H1 (cell line): ENCODE measurements around the gene RECK. TPM values are rescaled to one million over a fixed set of nuclear protein-coding genes. Genes with fewer than 3 reads are reported as not detected.

Experiments
- CTBP2 ChIP-seq: IDR thresholded peaks from 2 replicates; pipeline ENCODE4 v1.7.0; 2011; ENCODE audit warnings: borderline replicate concordance, mild to moderate bottlenecking, moderate library complexity, mixed read lengths, low read length; ENCODE audit not compliant: insufficient read depth, insufficient read length
- KDM1A ChIP-seq: fragments of 200-600, 300-600 bp; sonication (generic); IDR thresholded peaks from 2 replicates; pipeline ENCODE4 v1.7.1; 2016; ENCODE audit warnings: mild to moderate bottlenecking, low read length, borderline replicate concordance
- polyA plus RNA-seq, 7 experiments: library from polyadenylated mRNA; depleted of rRNA in 3 of 7; stranded (reverse) in 5 of 7; unstranded in 2 of 7; fragments of >200 nt in 5 of 7; fragments of 200-250 nt in 2 of 7; gene quantifications; 1 replicate in 5 of 7; 2 replicates in 1 of 7; 4 replicates in 1 of 7; pipeline versions ENCODE4 v1.2.1 to v1.2.3, GENCODE V29; 2011 to 2013; ENCODE audit warnings: missing spikeins in 2 of 7, mixed read lengths in 2 of 7
- total RNA-seq: library from RNA; stranded (reverse); fragmentation: NEBNext Ultra II Directional; extraction: Animal tissue kit (Norgen Biotek cat#: 25700); gene quantifications from 2 replicates; pipeline ENCODE4 v1.2.1, GENCODE V29; 2021
- TF ChIP-seq, protein P1 (sequence below): fragments of 300-600 bp; sonication (generic); IDR thresholded peaks from 2 replicates; pipeline ENCODE4 v1.7.1; 2012; ENCODE audit warnings: low read length, moderate library complexity, mild to moderate bottlenecking, inconsistent platforms; ENCODE audit not compliant: insufficient replicate concordance
- TF ChIP-seq, protein P2 (sequence below), 3 experiments: IDR thresholded peaks; 1 replicate in 2 of 3; 2 replicates in 1 of 3; pipeline versions ENCODE4 v1.5.1 to v1.6.1; 2011; ENCODE audit warnings: low read length in 3 of 3, mild to moderate bottlenecking in 3 of 3, inconsistent platforms in 2 of 3, low read depth in 1 of 3, moderate library complexity in 1 of 3; ENCODE audit not compliant: insufficient read depth in 1 of 3; ENCODE audit errors: control extremely low read depth in 1 of 3
- TF ChIP-seq, protein P3 (sequence below): IDR thresholded peaks from 2 replicates; pipeline ENCODE4 v1.6.1; 2011; ENCODE audit warnings: low read depth, mild to moderate bottlenecking, low read length; ENCODE audit not compliant: insufficient read depth

Gene RECK
- total and polyA plus RNA-seq, 2 of the 8 experiments (the other 6 are each of a cell fraction or from before 2014, with no cell fraction given): 5.4 to 9.8 TPM

DNA sequence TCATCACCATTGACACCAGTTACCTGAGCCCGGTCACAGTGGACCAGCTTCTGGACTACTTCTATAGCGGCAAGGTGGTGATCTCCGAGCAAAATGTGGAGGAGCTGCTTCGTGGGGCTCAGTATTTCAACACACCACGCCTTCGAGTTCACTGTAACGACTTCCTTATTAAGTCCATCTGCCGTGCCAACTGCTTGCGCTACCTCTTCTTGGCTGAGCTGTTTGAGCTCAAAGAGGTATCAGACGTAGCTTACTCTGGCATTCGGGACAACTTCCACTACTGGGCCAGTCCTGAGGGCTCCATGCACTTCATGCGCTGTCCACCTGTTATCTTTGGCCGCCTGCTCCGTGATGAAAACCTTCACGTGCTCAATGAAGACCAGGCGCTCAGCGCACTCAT lies 133.0 kb downstream of the RECK start (continued):
- TF ChIP-seq, protein P1, sequence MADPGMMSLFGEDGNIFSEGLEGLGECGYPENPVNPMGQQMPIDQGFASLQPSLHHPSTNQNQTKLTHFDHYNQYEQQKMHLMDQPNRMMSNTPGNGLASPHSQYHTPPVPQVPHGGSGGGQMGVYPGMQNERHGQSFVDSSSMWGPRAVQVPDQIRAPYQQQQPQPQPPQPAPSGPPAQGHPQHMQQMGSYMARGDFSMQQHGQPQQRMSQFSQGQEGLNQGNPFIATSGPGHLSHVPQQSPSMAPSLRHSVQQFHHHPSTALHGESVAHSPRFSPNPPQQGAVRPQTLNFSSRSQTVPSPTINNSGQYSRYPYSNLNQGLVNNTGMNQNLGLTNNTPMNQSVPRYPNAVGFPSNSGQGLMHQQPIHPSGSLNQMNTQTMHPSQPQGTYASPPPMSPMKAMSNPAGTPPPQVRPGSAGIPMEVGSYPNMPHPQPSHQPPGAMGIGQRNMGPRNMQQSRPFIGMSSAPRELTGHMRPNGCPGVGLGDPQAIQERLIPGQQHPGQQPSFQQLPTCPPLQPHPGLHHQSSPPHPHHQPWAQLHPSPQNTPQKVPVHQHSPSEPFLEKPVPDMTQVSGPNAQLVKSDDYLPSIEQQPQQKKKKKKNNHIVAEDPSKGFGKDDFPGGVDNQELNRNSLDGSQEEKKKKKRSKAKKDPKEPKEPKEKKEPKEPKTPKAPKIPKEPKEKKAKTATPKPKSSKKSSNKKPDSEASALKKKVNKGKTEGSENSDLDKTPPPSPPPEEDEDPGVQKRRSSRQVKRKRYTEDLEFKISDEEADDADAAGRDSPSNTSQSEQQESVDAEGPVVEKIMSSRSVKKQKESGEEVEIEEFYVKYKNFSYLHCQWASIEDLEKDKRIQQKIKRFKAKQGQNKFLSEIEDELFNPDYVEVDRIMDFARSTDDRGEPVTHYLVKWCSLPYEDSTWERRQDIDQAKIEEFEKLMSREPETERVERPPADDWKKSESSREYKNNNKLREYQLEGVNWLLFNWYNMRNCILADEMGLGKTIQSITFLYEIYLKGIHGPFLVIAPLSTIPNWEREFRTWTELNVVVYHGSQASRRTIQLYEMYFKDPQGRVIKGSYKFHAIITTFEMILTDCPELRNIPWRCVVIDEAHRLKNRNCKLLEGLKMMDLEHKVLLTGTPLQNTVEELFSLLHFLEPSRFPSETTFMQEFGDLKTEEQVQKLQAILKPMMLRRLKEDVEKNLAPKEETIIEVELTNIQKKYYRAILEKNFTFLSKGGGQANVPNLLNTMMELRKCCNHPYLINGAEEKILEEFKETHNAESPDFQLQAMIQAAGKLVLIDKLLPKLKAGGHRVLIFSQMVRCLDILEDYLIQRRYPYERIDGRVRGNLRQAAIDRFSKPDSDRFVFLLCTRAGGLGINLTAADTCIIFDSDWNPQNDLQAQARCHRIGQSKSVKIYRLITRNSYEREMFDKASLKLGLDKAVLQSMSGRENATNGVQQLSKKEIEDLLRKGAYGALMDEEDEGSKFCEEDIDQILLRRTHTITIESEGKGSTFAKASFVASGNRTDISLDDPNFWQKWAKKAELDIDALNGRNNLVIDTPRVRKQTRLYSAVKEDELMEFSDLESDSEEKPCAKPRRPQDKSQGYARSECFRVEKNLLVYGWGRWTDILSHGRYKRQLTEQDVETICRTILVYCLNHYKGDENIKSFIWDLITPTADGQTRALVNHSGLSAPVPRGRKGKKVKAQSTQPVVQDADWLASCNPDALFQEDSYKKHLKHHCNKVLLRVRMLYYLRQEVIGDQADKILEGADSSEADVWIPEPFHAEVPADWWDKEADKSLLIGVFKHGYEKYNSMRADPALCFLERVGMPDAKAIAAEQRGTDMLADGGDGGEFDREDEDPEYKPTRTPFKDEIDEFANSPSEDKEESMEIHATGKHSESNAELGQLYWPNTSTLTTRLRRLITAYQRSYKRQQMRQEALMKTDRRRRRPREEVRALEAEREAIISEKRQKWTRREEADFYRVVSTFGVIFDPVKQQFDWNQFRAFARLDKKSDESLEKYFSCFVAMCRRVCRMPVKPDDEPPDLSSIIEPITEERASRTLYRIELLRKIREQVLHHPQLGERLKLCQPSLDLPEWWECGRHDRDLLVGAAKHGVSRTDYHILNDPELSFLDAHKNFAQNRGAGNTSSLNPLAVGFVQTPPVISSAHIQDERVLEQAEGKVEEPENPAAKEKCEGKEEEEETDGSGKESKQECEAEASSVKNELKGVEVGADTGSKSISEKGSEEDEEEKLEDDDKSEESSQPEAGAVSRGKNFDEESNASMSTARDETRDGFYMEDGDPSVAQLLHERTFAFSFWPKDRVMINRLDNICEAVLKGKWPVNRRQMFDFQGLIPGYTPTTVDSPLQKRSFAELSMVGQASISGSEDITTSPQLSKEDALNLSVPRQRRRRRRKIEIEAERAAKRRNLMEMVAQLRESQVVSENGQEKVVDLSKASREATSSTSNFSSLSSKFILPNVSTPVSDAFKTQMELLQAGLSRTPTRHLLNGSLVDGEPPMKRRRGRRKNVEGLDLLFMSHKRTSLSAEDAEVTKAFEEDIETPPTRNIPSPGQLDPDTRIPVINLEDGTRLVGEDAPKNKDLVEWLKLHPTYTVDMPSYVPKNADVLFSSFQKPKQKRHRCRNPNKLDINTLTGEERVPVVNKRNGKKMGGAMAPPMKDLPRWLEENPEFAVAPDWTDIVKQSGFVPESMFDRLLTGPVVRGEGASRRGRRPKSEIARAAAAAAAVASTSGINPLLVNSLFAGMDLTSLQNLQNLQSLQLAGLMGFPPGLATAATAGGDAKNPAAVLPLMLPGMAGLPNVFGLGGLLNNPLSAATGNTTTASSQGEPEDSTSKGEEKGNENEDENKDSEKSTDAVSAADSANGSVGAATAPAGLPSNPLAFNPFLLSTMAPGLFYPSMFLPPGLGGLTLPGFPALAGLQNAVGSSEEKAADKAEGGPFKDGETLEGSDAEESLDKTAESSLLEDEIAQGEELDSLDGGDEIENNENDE: no peak
- TF ChIP-seq, protein P2, sequence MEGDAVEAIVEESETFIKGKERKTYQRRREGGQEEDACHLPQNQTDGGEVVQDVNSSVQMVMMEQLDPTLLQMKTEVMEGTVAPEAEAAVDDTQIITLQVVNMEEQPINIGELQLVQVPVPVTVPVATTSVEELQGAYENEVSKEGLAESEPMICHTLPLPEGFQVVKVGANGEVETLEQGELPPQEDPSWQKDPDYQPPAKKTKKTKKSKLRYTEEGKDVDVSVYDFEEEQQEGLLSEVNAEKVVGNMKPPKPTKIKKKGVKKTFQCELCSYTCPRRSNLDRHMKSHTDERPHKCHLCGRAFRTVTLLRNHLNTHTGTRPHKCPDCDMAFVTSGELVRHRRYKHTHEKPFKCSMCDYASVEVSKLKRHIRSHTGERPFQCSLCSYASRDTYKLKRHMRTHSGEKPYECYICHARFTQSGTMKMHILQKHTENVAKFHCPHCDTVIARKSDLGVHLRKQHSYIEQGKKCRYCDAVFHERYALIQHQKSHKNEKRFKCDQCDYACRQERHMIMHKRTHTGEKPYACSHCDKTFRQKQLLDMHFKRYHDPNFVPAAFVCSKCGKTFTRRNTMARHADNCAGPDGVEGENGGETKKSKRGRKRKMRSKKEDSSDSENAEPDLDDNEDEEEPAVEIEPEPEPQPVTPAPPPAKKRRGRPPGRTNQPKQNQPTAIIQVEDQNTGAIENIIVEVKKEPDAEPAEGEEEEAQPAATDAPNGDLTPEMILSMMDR (IDR thresholded peaks at IDR 0.05; ENCODE audit: control extremely low read depth in 1 of 3, insufficient read depth in 1 of 3, low read depth in 1 of 3, low read length in 3 of 3): no peak
- no peak for TF ChIP-seq CTBP2
- TF ChIP-seq KDM1A: no peak
- TF ChIP-seq, protein P3, sequence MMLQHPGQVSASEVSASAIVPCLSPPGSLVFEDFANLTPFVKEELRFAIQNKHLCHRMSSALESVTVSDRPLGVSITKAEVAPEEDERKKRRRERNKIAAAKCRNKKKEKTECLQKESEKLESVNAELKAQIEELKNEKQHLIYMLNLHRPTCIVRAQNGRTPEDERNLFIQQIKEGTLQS: no peak
